ENCODE measurements around the gene DHRS7B.
A peak's percentile ranks its signal among the peaks of the same experiment; 100 is the strongest.

Gene DHRS7B

GRCh38 chr17:21199311-21199710, 72.5 kb downstream of the DHRS7B start:
- no peak for TF ChIP-seq Cebpa-rat (IDR thresholded peaks at IDR 0.05)
- H3K9me3 ChIP-seq (replicated peaks in 1 of 11) = no peaks in the 10 kb centered on the region
- H3K9ac ChIP-seq = no peak overlapping the region
- H3K36me3 ChIP-seq = peaks cover 69 to 93% (median 81%) of the 10 kb centered on the region in 11 experiments
- no peaks in the 10 kb centered on the region for H3K27me3 ChIP-seq
- no peak overlapping the region for H3K27ac ChIP-seq
- H3K4me1 ChIP-seq = peaks cover 8 to 57% (median 47%) of the 10 kb centered on the region in 10 experiments
- peak overlapping the region in 1 of 11 experiments; percentile 25; a peak in 1 of 22 replicates for H3K4me2 ChIP-seq
- H4K20me1 ChIP-seq = peaks cover 83 to 100% (median 100%) of the 10 kb centered on the region in 11 experiments
- no peak overlapping the region for H3K4me3 ChIP-seq

GRCh38 chr17:21199856-21200255, 73.1 kb downstream of the DHRS7B start:
- Histone ChIP-seq H3K36me3 (peaks cover 69 to 99% (median 81%) of the 10 kb centered on the region in 11 experiments), H3K4me2 (peak overlapping the region in 4 of 11 experiments; percentile 9 to 25 (median 20); a peak in 4 of 22 replicates), H3K4me1 (peaks cover 3 to 51% (median 41%) of the 10 kb centered on the region in 10 experiments; a peak in 19 of 20 replicates), H3K27me3 (no peaks in the 10 kb centered on the region), H3K4me3 (no peak overlapping the region), H4K20me1 (peaks cover 88 to 100% (median 100%) of the 10 kb centered on the region in 11 experiments), H3K27ac (no peak overlapping the region), H3K9ac (no peak overlapping the region), H3K9me3 (replicated peaks in 1 of 11) (no peaks in the 10 kb centered on the region)
- no peak for TF ChIP-seq Cebpa-rat (IDR thresholded peaks at IDR 0.05)

GRCh38 chr17:21200590-21201297, 74.0 kb downstream of the DHRS7B start:
- Histone ChIP-seq H3K4me2 (peak overlapping the region in 5 of 11 experiments; percentile 16 to 39 (median 24); a peak in 5 of 22 replicates), H3K27me3 (no peaks in the 10 kb centered on the region), H3K36me3 (peaks cover 70 to 94% (median 83%) of the 10 kb centered on the region in 11 experiments), H3K9ac (no peak overlapping the region), H3K27ac (no peak overlapping the region), H3K4me1 (peaks cover 0 to 43% (median 33%) of the 10 kb centered on the region in 10 experiments; a peak in 18 of 20 replicates), H3K4me3 (no peak overlapping the region), H4K20me1 (peaks cover 97 to 100% (median 100%) of the 10 kb centered on the region in 11 experiments), H3K9me3 (replicated peaks in 1 of 11) (no peaks in the 10 kb centered on the region)
- no peak for TF ChIP-seq Cebpa-rat (IDR thresholded peaks at IDR 0.05)

GRCh38 chr17:21201298-21201595, 74.5 kb downstream of the DHRS7B start:
- H3K4me3 ChIP-seq = no peak overlapping the region
- H4K20me1 ChIP-seq = peaks cover 98 to 100% (median 100%) of the 10 kb centered on the region in 11 experiments

GRCh38 chr17:21201874-21202273, 75.1 kb downstream of the DHRS7B start:
- TF ChIP-seq Cebpa-rat (IDR thresholded peaks at IDR 0.05) = no peak
- H3K27me3 ChIP-seq = no peaks in the 10 kb centered on the region
- H3K4me2 ChIP-seq = no peak overlapping the region
- H3K4me3 ChIP-seq = no peak overlapping the region
- H3K4me1 ChIP-seq = peaks cover 0 to 37% (median 24%) of the 10 kb centered on the region in 10 experiments; a peak in 17 of 20 replicates
- peaks cover 69 to 94% (median 83%) of the 10 kb centered on the region in 11 experiments for H3K36me3 ChIP-seq
- no peak overlapping the region for H3K9ac ChIP-seq
- H4K20me1 ChIP-seq = peaks cover 98 to 100% (median 100%) of the 10 kb centered on the region in 11 experiments
- H3K9me3 ChIP-seq (replicated peaks in 1 of 11) = no peaks in the 10 kb centered on the region; a peak in 1 of 22 replicates
- no peak overlapping the region for H3K27ac ChIP-seq

More at GRCh38 chr17:21201298-21201595, 74.5 kb downstream of the DHRS7B start:
- no peak overlapping the region for H3K27ac ChIP-seq
- no peak overlapping the region for H3K9ac ChIP-seq
- TF ChIP-seq Cebpa-rat (IDR thresholded peaks at IDR 0.05) = no peak
- 0 out of 22 replicates have a peak overlapping the region, but pooled peaks of 1 of the 11 experiments have one; percentile 7 for H3K4me2 ChIP-seq
- H3K9me3 ChIP-seq (replicated peaks in 1 of 11) = no peaks in the 10 kb centered on the region; a peak in 1 of 22 replicates
- no peaks in the 10 kb centered on the region for H3K27me3 ChIP-seq
- H3K36me3 ChIP-seq = peaks cover 69 to 94% (median 83%) of the 10 kb centered on the region in 11 experiments
- peaks cover 0 to 38% (median 28%) of the 10 kb centered on the region in 10 experiments; a peak in 17 of 20 replicates for H3K4me1 ChIP-seq

GRCh38 chr17:21202512-21202911, 75.7 kb downstream of the DHRS7B start:
- H3K9ac ChIP-seq = no peak overlapping the region
- H3K27me3 ChIP-seq = no peaks in the 10 kb centered on the region
- H4K20me1 ChIP-seq = peaks cover 99 to 100% (median 100%) of the 10 kb centered on the region in 11 experiments
- peaks cover 69 to 94% (median 83%) of the 10 kb centered on the region in 11 experiments for H3K36me3 ChIP-seq
- H3K4me1 ChIP-seq = peaks cover 0 to 37% (median 24%) of the 10 kb centered on the region in 10 experiments; a peak in 17 of 20 replicates
- TF ChIP-seq Cebpa-rat (IDR thresholded peaks at IDR 0.05) = no peak
- no peak overlapping the region for H3K4me2 ChIP-seq
- no peak overlapping the region for H3K27ac ChIP-seq
- H3K4me3 ChIP-seq = no peak overlapping the region
- no peaks in the 10 kb centered on the region; a peak in 1 of 22 replicates for H3K9me3 ChIP-seq (replicated peaks in 1 of 11)

- no peak overlapping the region for H3K4me3 ChIP-seq
- no peaks in the 10 kb centered on the region for H3K27me3 ChIP-seq
- no peak overlapping the region; a peak in 1 of 22 replicates for H3K27ac ChIP-seq
- H4K20me1 ChIP-seq = peaks cover 98 to 100% (median 100%) of the 10 kb centered on the region in 11 experiments
- peaks cover 72 to 94% (median 84%) of the 10 kb centered on the region in 11 experiments for H3K36me3 ChIP-seq
- H3K9ac ChIP-seq = peak overlapping the region in 2 of 11 experiments; percentile 1 to 39; a peak in 3 of 22 replicates
- no peaks in the 10 kb centered on the region; a peak in 1 of 22 replicates for H3K9me3 ChIP-seq (replicated peaks in 1 of 11)
- peaks cover 14 to 48% (median 38%) of the 10 kb centered on the region in 10 experiments for H3K4me1 ChIP-seq
- no peak overlapping the region for H3K4me2 ChIP-seq
- no peak for TF ChIP-seq Cebpa-rat (IDR thresholded peaks at IDR 0.05)
These were observed 78.2 kb downstream of the DHRS7B start for GRCh38 chr17:21204935-21205334.

- peak overlapping the region in 1 of 11 experiments; percentile 16; a peak in 2 of 22 replicates for H3K27ac ChIP-seq
- peaks cover 42 to 54% (median 50%) of the 10 kb centered on the region in 10 experiments for H3K4me1 ChIP-seq
- H3K27me3 ChIP-seq = no peaks in the 10 kb centered on the region
- peak overlapping the region in 4 of 11 experiments; percentile 10 to 22 (median 20); a peak in 3 of 22 replicates for H3K9ac ChIP-seq
- H4K20me1 ChIP-seq = peaks cover 97 to 100% (median 100%) of the 10 kb centered on the region in 11 experiments
- no peak overlapping the region for H3K4me3 ChIP-seq
- H3K9me3 ChIP-seq (replicated peaks in 1 of 11) = no peaks in the 10 kb centered on the region; a peak in 1 of 22 replicates
- TF ChIP-seq Cebpa-rat (IDR thresholded peaks at IDR 0.05) = no peak
- H3K4me2 ChIP-seq = peak overlapping the region in 9 of 11 experiments; percentile 2 to 55 (median 30); a peak in 14 of 22 replicates
- H3K36me3 ChIP-seq = peaks cover 58 to 87% (median 75%) of the 10 kb centered on the region in 11 experiments
These were observed 81.6 kb downstream of the DHRS7B start for GRCh38 chr17:21208352-21208751.
